ENCODE data around the gene MAL. TPM values are rescaled to one million over a fixed set of nuclear protein-coding genes. Genes with fewer than 3 reads are reported as not detected.

The MAL gene
- total RNA-seq, 1 experiment from 2014 or later, result not detected

GRCh38 chr2:95099910-95100309 is 74.4 kb downstream of the MAL start:
- Mint-ChIP-seq H3K4me1 (ENCODE audit: insufficient read depth, unreplicated experiment) (no peaks in the 10 kb centered on the region), H3K36me3 (ENCODE audit: insufficient read depth, unreplicated experiment) (peaks cover 95% of the 10 kb centered on the region), H3K4me3 (ENCODE audit: unreplicated experiment) (no peak overlapping the region), H3K27ac (ENCODE audit: low read depth, unreplicated experiment) (no peak overlapping the region), H3K27me3 (ENCODE audit: insufficient read depth, unreplicated experiment) (no peaks in the 10 kb centered on the region), H3K9me3 (ENCODE audit: unreplicated experiment) (no peaks in the 10 kb centered on the region)
- TF ChIP-seq, protein P1, sequence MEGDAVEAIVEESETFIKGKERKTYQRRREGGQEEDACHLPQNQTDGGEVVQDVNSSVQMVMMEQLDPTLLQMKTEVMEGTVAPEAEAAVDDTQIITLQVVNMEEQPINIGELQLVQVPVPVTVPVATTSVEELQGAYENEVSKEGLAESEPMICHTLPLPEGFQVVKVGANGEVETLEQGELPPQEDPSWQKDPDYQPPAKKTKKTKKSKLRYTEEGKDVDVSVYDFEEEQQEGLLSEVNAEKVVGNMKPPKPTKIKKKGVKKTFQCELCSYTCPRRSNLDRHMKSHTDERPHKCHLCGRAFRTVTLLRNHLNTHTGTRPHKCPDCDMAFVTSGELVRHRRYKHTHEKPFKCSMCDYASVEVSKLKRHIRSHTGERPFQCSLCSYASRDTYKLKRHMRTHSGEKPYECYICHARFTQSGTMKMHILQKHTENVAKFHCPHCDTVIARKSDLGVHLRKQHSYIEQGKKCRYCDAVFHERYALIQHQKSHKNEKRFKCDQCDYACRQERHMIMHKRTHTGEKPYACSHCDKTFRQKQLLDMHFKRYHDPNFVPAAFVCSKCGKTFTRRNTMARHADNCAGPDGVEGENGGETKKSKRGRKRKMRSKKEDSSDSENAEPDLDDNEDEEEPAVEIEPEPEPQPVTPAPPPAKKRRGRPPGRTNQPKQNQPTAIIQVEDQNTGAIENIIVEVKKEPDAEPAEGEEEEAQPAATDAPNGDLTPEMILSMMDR (IDR thresholded peaks at IDR 0.05; ENCODE audit: unreplicated experiment), result no peak
- intact Hi-C loops (cut with micrococcal nuclease), result no loop called here
- ChIA-PET POLR2A (no interaction called here), CTCF (interaction anchor here (0.6 to 2.0 kb wide), 2 partner anchors 20 to 178 kb away, joined by 3 to 11 read pairs; no protein-coding TSS in a partner anchor)
- no TSS peak for BruUV-seq (replicated peaks)
- no peak for DNase-seq (ENCODE audit: unreplicated experiment)

Other genes starting within 250 kb of the MAL start
- gene TEKT4, start 154.3 kb upstream of the MAL start, total RNA-seq (2022), result not detected in 2 replicates
- 61.0 and 74.2 TPM in 2 replicates for gene MRPS5, start 96.1 kb downstream of the MAL start, total RNA-seq (2022)
- gene ZNF514, start 134.1 kb downstream of the MAL start, total RNA-seq (2022), result 6.3 and 9.6 TPM in 2 replicates
- 4.1 and 4.4 TPM in 2 replicates for gene ZNF2, start 140.1 kb downstream of the MAL start, total RNA-seq (2022)
- 10.2 and 10.3 TPM in 2 replicates for gene ZNF892, start 181.8 kb downstream of the MAL start, total RNA-seq (2022)
- gene PROM2, start 248.7 kb downstream of the MAL start, total RNA-seq (2022), result 2.6 and 2.8 TPM in 2 replicates

Data from MCF 10A (cell line).